ENCODE results near the gene OCEL1. TPM values are rescaled to one million over a fixed set of nuclear protein-coding genes. Genes with fewer than 3 reads are reported as not detected.

Gene OCEL1
- 1.8 and 3.2 TPM in 2 replicates for total RNA-seq

GRCh38 chr19:17226002-17226933 lies at the start of gene OCEL1:
TSS of gene OCEL1 (plus strand) at chr19:17226226. CDS start at chr19:17226248, 22 bp downstream.

GRCh38 chr19:17215127-17215971 lies 10.7 kb upstream of the OCEL1 start, which contains the start of gene USE1:
TSS of gene USE1 (plus strand) at chr19:17215357. CDS start at chr19:17215406, 49 bp downstream.

GRCh38 chr19:17245535-17245984 lies 19.5 kb downstream of the OCEL1 start, which contains the start of gene NR2F6:
TSS of gene NR2F6 (minus strand) at chr19:17245919. CDS start at chr19:17245220, 699 bp downstream.

GRCh38 chr19:17264641-17264979 lies 38.6 kb downstream of the OCEL1 start, which contains the start of gene USHBP1:
TSS of gene USHBP1 (minus strand) at chr19:17264745. CDS start at chr19:17264299, 446 bp downstream.

GRCh38 chr19:17266975-17267788 lies 41.2 kb downstream of the OCEL1 start, which contains the start of gene BABAM1:
TSS of gene BABAM1 (plus strand) at chr19:17267443. CDS start at chr19:17268807, 1,364 bp downstream.

Other genes with a start within 250 kb of the OCEL1 start
- gene CPAMD8, start 199.4 kb upstream of the OCEL1 start, total RNA-seq: 0.18 and 0.19 TPM in 2 replicates
- gene HAUS8, start 150.8 kb upstream of the OCEL1 start, total RNA-seq: 3.4 and 4.0 TPM in 2 replicates
- 47.7 and 58.8 TPM in 2 replicates for gene MYO9B, start 150.4 kb upstream of the OCEL1 start, total RNA-seq
- gene USE1, start 10.9 kb upstream of the OCEL1 start, total RNA-seq: 19.0 and 25.4 TPM in 2 replicates
- 31.5 and 46.8 TPM in 2 replicates for gene NR2F6, start 19.7 kb downstream of the OCEL1 start, total RNA-seq
- 11.4 and 12.0 TPM in 2 replicates for gene USHBP1, start 38.5 kb downstream of the OCEL1 start, total RNA-seq
- gene BABAM1, start 41.2 kb downstream of the OCEL1 start, total RNA-seq: 113 and 123 TPM in 2 replicates
- gene ANKLE1, start 55.7 kb downstream of the OCEL1 start, total RNA-seq: 0.81 and 1.3 TPM in 2 replicates
- gene ABHD8, start 77.2 kb downstream of the OCEL1 start, total RNA-seq: 6.3 and 7.2 TPM in 2 replicates
- gene MRPL34, start 79.6 kb downstream of the OCEL1 start, total RNA-seq: 27.8 and 39.0 TPM in 2 replicates
- 25.6 and 30.5 TPM in 2 replicates for gene DDA1, start 83.3 kb downstream of the OCEL1 start, total RNA-seq
- gene ANO8, start 108.6 kb downstream of the OCEL1 start, total RNA-seq: 2.4 and 4.0 TPM in 2 replicates
- 9.7 and 12.7 TPM in 2 replicates for gene GTPBP3, start 111.3 kb downstream of the OCEL1 start, total RNA-seq
- 0.75 and 2.2 TPM in 2 replicates for gene PLVAP, start 151.1 kb downstream of the OCEL1 start, total RNA-seq
- 0.09 and 0.28 TPM in 2 replicates for gene CCDC194, start 168.0 kb downstream of the OCEL1 start, total RNA-seq
- gene BST2, start 179.4 kb downstream of the OCEL1 start, total RNA-seq: 107 and 110 TPM in 2 replicates
- gene MVB12A, start 193.8 kb downstream of the OCEL1 start, total RNA-seq: 31.3 and 31.4 TPM in 2 replicates
- under 0.01 and 0.09 TPM in 2 replicates for gene TMEM221, start 222.4 kb downstream of the OCEL1 start, total RNA-seq
- not detected in 2 replicates for gene NXNL1, start 234.7 kb downstream of the OCEL1 start, total RNA-seq
- gene SLC27A1, start 244.3 kb downstream of the OCEL1 start, total RNA-seq: 12.4 and 16.7 TPM in 2 replicates